H9 (cell line): ENCODE measurements around the gene CD200. TPM values are rescaled to one million over a fixed set of nuclear protein-coding genes. Genes with fewer than 3 reads are reported as not detected.

Experiments used
- DNase-seq: peaks from one replicate; pipeline ENCODE4 v3.0.0-alpha.2; 2017
- H2AFZ ChIP-seq: one replicate; pipeline ENCODE4 v1.6.1; 2013; ENCODE audit warnings: mild to moderate bottlenecking, low read length, control low read depth, moderate library complexity
- H2AK5ac ChIP-seq: 2 replicates; pipeline ENCODE4 v1.6.1; 2013; ENCODE audit warnings: low read length, control low read depth, mixed read lengths; ENCODE audit not compliant: insufficient read length
- H2BK120ac ChIP-seq: one replicate; pipeline ENCODE4 v1.6.1; 2013; ENCODE audit warnings: low read depth, mild to moderate bottlenecking, low read length, control low read depth, inconsistent platforms; ENCODE audit not compliant: poor library complexity, severe bottlenecking
- H2BK12ac ChIP-seq: 2 replicates; pipeline ENCODE4 v1.6.1; 2013; ENCODE audit warnings: low read length, control low read depth, mixed read lengths, low read depth; ENCODE audit not compliant: insufficient read length
- H2BK15ac ChIP-seq: 2 replicates; pipeline ENCODE4 v1.6.1; 2013; ENCODE audit warnings: low read depth, low read length, control low read depth
- H2BK20ac ChIP-seq: one replicate; pipeline ENCODE4 v1.6.1; 2013; ENCODE audit warnings: low read depth, mild to moderate bottlenecking, low read length, control low read depth, inconsistent platforms; ENCODE audit not compliant: poor library complexity, severe bottlenecking
- H2BK5ac ChIP-seq: 2 replicates; pipeline ENCODE4 v1.6.1; 2013; ENCODE audit warnings: low read length, control low read depth, mixed read lengths; ENCODE audit not compliant: insufficient read length
- H3K14ac ChIP-seq: 2 replicates; pipeline ENCODE4 v1.6.1; 2013; ENCODE audit warnings: low read length, control low read depth; ENCODE audit not compliant: insufficient read depth
- H3K18ac ChIP-seq: 2 replicates; pipeline ENCODE4 v1.6.1; 2013; ENCODE audit warnings: low read depth, mild to moderate bottlenecking, mixed read lengths, low read length, control low read depth; ENCODE audit not compliant: insufficient read length
- H3K23ac ChIP-seq: 2 replicates; pipeline ENCODE4 v1.6.1; 2013; ENCODE audit warnings: low read length, control low read depth, mixed read lengths, low read depth; ENCODE audit not compliant: insufficient read length
- H3K23me2 ChIP-seq: 2 replicates; pipeline ENCODE4 v1.6.1; 2013; ENCODE audit warnings: low read depth, mild to moderate bottlenecking, mixed read lengths, low read length, control low read depth; ENCODE audit not compliant: insufficient read length, poor library complexity, severe bottlenecking
- H3K27ac ChIP-seq: 2 replicates; pipeline ENCODE4 v1.5.1; 2013; ENCODE audit warnings: low read length, control low read depth, mixed read lengths, low read depth; ENCODE audit not compliant: insufficient read length
- H3K27me3 ChIP-seq: 2 replicates; pipeline ENCODE4 v1.6.1; 2013; ENCODE audit warnings: low read length, control low read depth, inconsistent platforms; ENCODE audit not compliant: insufficient read depth
- H3K4ac ChIP-seq: 2 replicates; pipeline ENCODE4 v1.6.1; 2013; ENCODE audit warnings: low read depth, mild to moderate bottlenecking, control low read depth, inconsistent platforms, low read length, moderate library complexity
- H3K4me1 ChIP-seq: 2 replicates; pipeline ENCODE4 v1.6.1; 2013; ENCODE audit warnings: low read length, control low read depth, inconsistent platforms; ENCODE audit not compliant: insufficient read depth
- H3K4me2 ChIP-seq: 2 replicates; pipeline ENCODE4 v1.6.1; 2013; ENCODE audit warnings: low read length, control low read depth, mixed read lengths; ENCODE audit not compliant: insufficient read length, insufficient read depth
- H3K56ac ChIP-seq: 2 replicates; pipeline ENCODE4 v1.6.1; 2013; ENCODE audit warnings: low read depth, mild to moderate bottlenecking, mixed read lengths, low read length, control low read depth; ENCODE audit not compliant: insufficient read length
- H3K79me1 ChIP-seq: 2 replicates; pipeline ENCODE4 v1.6.1; 2013; ENCODE audit warnings: low read depth, mild to moderate bottlenecking, moderate library complexity, low read length, control low read depth, inconsistent platforms; ENCODE audit not compliant: insufficient read depth, poor library complexity, severe bottlenecking
- H3K79me2 ChIP-seq: 2 replicates; pipeline ENCODE4 v1.6.1; 2013; ENCODE audit warnings: low read length, control low read depth, inconsistent platforms; ENCODE audit not compliant: insufficient read depth
- H3K9ac ChIP-seq: 2 replicates; pipeline ENCODE4 v1.6.1; 2013; ENCODE audit warnings: low read length, control low read depth, mixed read lengths; ENCODE audit not compliant: insufficient read length; ENCODE audit errors: extremely low read depth
- H3K9me3 ChIP-seq: one replicate; pipeline ENCODE4 v1.6.1; 2013; ENCODE audit warnings: low read depth, low read length, inconsistent platforms; ENCODE audit not compliant: control insufficient read depth
- H3T11ph ChIP-seq: one replicate; pipeline ENCODE4 v1.6.1; 2013; ENCODE audit warnings: mild to moderate bottlenecking, low read length, control low read depth, inconsistent platforms
- H4K20me1 ChIP-seq: one replicate; pipeline ENCODE4 v1.6.1; 2013; ENCODE audit not compliant: control insufficient read depth, insufficient read length, insufficient read depth
- H4K5ac ChIP-seq: 2 replicates; pipeline ENCODE4 v1.6.1; 2013; ENCODE audit warnings: low read depth, mild to moderate bottlenecking, mixed read lengths, low read length, control low read depth; ENCODE audit not compliant: insufficient read length
- H4K8ac ChIP-seq: replicated peaks from 2 replicates; pipeline ENCODE4 v1.6.1; 2013; ENCODE audit warnings: low read length, control low read depth, mixed read lengths, low read depth; ENCODE audit not compliant: insufficient read length
- H4K91ac ChIP-seq: 2 replicates; pipeline ENCODE4 v1.6.1; 2013; ENCODE audit warnings: low read depth, mild to moderate bottlenecking, moderate library complexity, mixed read lengths, low read length, control low read depth; ENCODE audit not compliant: insufficient read length
- H3K27ac Mint-ChIP-seq, 3 experiments: 2 replicates in 2 of 3; 3 replicates in 1 of 3; pipeline ENCODE4 v1.8.0; 2020 to 2021; ENCODE audit warnings: mixed read lengths in 3 of 3, mild to moderate bottlenecking in 1 of 3, moderate library complexity in 1 of 3
- H3K27me3 Mint-ChIP-seq: 2 replicates; pipeline ENCODE4 v1.8.0; 2021; ENCODE audit warnings: low read depth, mild to moderate bottlenecking, moderate library complexity, mixed read lengths
- H3K36me3 Mint-ChIP-seq, 3 experiments: 2 replicates in 2 of 3; 3 replicates in 1 of 3; pipeline ENCODE4 v1.8.0; 2020 to 2021; ENCODE audit warnings: low read depth in 3 of 3, mixed read lengths in 3 of 3; ENCODE audit not compliant: insufficient read depth in 1 of 3
- H3K4me1 Mint-ChIP-seq, 2 experiments: 2 replicates each; pipeline ENCODE4 v1.8.0; 2020; ENCODE audit warnings: mixed read lengths in 2 of 2
- H3K4me3 Mint-ChIP-seq, 2 experiments: 2 replicates in 1 of 2; 3 replicates in 1 of 2; pipeline ENCODE4 v1.8.0; 2020 to 2021; ENCODE audit warnings: mild to moderate bottlenecking in 2 of 2, mixed read lengths in 2 of 2, moderate library complexity in 1 of 2
- H3K9me3 Mint-ChIP-seq, 2 experiments: 2 replicates in 1 of 2; 3 replicates in 1 of 2; pipeline ENCODE4 v1.8.0; 2020; ENCODE audit warnings: mild to moderate bottlenecking in 2 of 2, mixed read lengths in 2 of 2, moderate library complexity in 1 of 2
- CTCF ChIP-seq: fragments of 200-600 bp; sonication (generic); conservative IDR thresholded peaks from 3 replicates; pipeline ENCODE4 v1.8.0; 2021; ENCODE audit warnings: antibody characterized with exemption, mild to moderate bottlenecking
- WGBS: extraction: QIAGEN DNeasy Blood & Tissue Kit; methylation state at CpG from one replicate; pipeline ENCODE4 v1.1.7; 2013; ENCODE audit warnings: missing lambda C conversion rate, low lambda C conversion rate, mixed read lengths; ENCODE audit not compliant: insufficient read length; ENCODE audit errors: extremely low coverage; 5-methylcytosine and 5-hydroxymethylcytosine counted together
- total RNA-seq: library from RNA; stranded (reverse); gene quantifications from 2 replicates; pipeline ENCODE4 v1.2.1, GENCODE V29; 2021

The CD200 gene
- total RNA-seq, 1 experiment from 2014 or later, result 51.6 TPM

GRCh38 chr3:112411425-112411824, 78.5 kb downstream of the CD200 start:
- Histone ChIP-seq H3K14ac (no peak overlapping the region), H2AK5ac (peak overlapping the region; percentile 30), H4K91ac (no peak overlapping the region), H2BK120ac (no peak overlapping the region), H2BK20ac (no peak overlapping the region), H2BK5ac (no peak overlapping the region), H4K20me1 (no peaks in the 10 kb centered on the region), H3K23ac (no peak overlapping the region), H3K79me2 (no peaks in the 10 kb centered on the region), H2AFZ (no peak overlapping the region), H3K9ac (no peak overlapping the region), H3K4me2 (no peak overlapping the region), H2BK12ac (no peak overlapping the region), H3T11ph (no peak overlapping the region), H3K4ac (no peak overlapping the region), H3K23me2 (no peaks in the 10 kb centered on the region), H3K56ac (no peak overlapping the region), H3K27ac (no peak overlapping the region), H3K9me3 (no peaks in the 10 kb centered on the region), H3K27me3 (no peaks in the 10 kb centered on the region), H4K5ac (no peak overlapping the region), H4K8ac (no peak overlapping the region), H3K18ac (no peak overlapping the region), H3K4me1 (peaks cover 3% of the 10 kb centered on the region; the same call in 1 of the 2 replicates), H2BK15ac (no peak overlapping the region), H3K79me1 (no peaks in the 10 kb centered on the region)
- DNase-seq, result no peak
- no peak overlapping the region for H3K4me3 Mint-ChIP-seq
- peaks cover 1% of the 10 kb centered on the region for H3K27me3 Mint-ChIP-seq
- H3K9me3 Mint-ChIP-seq, result peaks cover 0 to 14% of the 10 kb centered on the region in 2 experiments; a peak in 2 of 5 replicates
- no peak overlapping the region for H3K27ac Mint-ChIP-seq
- peaks cover 11 to 33% of the 10 kb centered on the region in 2 experiments for H3K4me1 Mint-ChIP-seq
- TF ChIP-seq CTCF, result no peak
- peaks cover 5 to 29% (median 18%) of the 10 kb centered on the region in 3 experiments; a peak in 6 of 7 replicates for H3K36me3 Mint-ChIP-seq
- no CpG with 5 or more reads among the region's 3 CpGs for WGBS

Other genes starting within 250 kb of the CD200 start
- gene C3orf52, start 246.8 kb upstream of the CD200 start, total RNA-seq, result 11.1 and 11.2 TPM in 2 replicates
- not detected in 2 replicates for gene GCSAM, start 199.9 kb upstream of the CD200 start, total RNA-seq
- 0.15 and 0.50 TPM in 2 replicates for gene SLC9C1, start 38.9 kb upstream of the CD200 start, total RNA-seq
- gene BTLA, start 166.3 kb downstream of the CD200 start, total RNA-seq, result not detected in 2 replicates
- gene ATG3, start 228.8 kb downstream of the CD200 start, total RNA-seq, result 59.3 and 60.7 TPM in 2 replicates
- 40.0 and 44.9 TPM in 2 replicates for gene SLC35A5, start 228.9 kb downstream of the CD200 start, total RNA-seq